GM18873 (cell line): ENCODE results near the gene AMELY.
"Not testable (repeated sequence)": the region's sequence is repeated elsewhere in the genome, so short reads cannot be mapped to it uniquely, and the experiment has no call there.

Experiments used
- ATAC-seq: cut with Tn5 transposase; IDR thresholded peaks from one replicate; pipeline ENCODE4 v1.9.1; 2021; ENCODE audit warnings: mild to moderate bottlenecking, moderate library complexity, moderate number of reproducible peaks; ENCODE audit not compliant: unreplicated experiment, low FRiP score

The AMELY gene, protein sequence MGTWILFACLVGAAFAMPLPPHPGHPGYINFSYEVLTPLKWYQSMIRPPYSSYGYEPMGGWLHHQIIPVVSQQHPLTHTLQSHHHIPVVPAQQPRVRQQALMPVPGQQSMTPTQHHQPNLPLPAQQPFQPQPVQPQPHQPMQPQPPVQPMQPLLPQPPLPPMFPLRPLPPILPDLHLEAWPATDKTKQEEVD

DNA sequence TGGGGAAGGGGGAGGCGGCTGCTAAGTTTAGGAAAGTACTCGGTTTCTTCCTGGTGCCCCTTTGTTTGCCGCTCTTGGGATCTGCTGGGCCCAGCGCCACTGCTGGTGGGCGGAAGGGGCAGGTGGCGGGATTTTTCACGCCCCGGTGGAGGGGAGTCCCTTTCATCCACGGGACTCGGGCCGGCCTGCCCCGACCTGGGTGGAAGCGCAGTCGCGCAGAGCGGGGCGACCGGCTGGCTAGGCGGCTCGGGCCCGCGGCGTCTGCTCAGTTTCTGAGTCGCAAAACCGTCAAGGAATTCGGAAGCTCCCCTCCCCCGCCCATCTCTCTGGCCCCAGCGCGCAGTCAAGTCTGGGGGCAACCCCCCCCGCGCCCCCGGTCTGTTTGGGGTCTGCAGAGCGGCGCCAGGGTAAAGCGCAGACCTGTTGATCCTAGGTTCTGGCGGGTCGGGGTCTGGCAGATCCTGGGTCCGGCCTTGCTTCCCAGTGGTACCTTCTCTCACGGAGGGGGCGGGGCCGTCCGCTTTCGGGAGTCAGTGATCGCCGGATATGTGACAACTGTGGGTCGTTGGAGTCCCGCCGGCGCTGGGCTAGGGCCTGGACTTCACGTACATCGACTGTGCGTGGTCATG is at the start of gene AMELY:
AMELY (minus strand) TSS at position 500 of the 629 bp plus-strand sequence. CDS start 39,144 bp downstream, outside the sequence.
- no peak for ATAC-seq

DNA sequence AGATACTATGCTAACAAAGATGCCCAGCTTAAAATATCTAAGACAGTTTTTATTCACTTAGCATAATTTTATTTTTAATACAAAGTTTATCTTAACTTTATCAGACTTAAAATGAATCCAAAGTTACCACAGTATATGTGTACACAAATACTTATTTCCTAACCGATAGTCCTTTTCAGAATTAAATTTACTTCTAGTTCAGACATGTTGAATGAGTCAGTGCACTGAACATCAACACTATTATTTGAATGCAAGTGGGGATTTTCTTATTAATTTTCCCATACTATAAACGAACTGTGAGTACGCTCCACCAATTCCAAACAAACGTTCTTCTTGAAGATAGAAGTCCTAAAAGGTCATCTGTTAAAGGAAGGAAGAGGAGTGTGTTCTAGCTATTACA is 38.4 kb upstream of the AMELY start:
- no peak for ATAC-seq

DNA sequence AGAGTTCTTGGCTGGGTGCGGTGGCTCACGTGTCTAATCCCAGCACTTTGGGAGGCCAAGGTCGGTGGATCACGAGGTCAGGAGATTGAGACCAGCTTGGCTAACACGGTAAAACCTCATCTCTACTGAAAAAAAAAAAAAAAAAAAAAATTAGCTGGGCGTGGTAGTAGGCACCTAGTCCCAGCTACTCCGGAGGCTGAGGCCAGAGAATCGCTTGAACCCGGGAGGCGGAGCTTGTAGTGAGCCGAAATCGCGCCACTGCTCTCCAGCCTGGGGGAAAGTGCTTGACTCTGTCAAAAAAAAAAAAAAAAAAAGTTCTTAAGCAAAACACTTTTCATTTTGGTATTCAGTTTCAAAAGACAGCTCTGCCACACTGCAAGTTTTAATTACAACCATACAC is 36.8 kb upstream of the AMELY start:
- no peak for ATAC-seq

DNA sequence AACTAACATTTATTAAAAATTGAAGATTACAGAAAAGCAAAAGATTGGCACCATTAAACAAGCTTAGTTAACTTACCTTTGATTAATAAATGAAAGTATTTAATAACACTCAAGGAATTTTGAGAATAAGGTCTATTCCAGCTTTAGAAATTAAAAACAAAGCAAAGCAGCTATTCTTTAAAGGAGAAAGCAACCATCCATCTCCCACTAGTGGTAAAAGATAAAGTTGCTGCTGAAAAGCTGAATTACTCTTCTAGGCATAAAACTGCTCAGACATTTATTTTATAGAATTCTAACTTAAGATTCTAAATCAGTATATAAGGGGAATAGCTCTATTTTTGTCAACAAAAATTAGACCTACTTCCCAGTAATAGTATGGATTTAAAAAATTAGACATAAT is 36.1 kb upstream of the AMELY start:
- ATAC-seq = no peak

DNA sequence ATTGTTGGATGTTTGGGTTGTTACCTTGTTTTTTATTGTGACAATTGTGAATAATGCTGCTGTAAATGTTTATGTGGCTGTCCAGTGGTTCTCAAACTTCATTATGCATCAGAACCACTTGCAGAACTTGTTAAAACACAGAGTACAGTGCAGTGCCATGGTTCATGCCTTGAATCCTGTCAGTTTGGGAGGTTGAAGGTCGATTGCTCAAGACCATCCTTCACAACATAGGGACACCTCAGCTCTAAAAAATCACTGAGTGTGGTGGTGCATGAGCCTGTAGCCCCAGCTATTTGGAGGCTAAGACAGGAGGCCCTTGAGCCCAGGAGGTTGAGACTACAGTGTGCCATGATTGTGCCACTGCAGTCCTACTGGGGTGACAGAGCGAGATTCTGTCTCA is 23.9 kb upstream of the AMELY start:
- ATAC-seq = no peak

DNA sequence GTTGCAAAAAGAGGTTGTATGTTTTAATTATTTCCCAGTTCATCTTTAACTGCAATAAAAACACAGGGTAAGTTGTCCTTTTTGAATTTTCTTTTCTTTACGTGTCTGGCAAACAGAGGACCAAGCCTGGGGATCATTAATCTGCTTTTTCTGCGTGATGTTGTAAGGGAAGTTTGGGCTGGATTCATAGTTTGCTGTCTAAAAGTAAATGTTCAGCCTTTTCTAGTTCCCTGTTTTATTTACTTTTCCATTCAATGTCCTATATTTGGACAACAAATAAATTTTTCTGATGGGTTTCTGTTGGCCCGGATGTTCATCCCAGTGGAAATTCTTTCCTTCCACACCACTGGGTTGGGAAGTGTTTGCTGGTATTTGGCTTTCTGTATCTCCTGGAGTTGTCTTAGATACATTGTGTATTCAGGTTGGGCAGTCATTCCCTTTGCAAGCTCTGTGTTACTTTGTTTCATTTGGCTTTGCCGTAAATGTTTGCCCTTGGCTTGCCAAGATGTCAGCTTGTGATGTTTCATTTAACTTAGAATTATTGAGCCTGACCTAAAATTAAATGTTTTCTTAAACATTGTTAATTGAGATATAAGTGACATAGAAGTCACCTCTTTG is 20.3 kb upstream of the AMELY start:
- no peak for ATAC-seq

DNA sequence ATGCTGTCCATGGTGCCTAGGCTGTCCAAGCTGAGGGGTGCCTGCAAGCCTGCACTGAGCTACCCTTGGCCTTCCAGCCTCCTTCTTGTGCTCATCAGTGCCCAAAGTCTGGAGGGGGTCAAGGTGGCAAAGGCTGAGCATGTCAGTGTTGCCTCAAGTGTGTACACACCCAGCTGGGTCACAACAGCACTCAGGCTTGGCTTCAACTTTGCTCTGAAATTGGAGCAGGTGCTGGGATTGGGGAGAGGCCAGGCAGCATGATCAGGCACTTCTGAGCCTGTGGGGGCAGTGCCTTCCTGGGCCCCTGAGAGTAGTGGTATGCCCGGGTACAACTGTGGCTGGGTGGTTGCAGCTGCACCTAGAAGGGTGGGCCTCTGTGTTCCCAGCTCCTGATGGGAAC is 17.7 kb upstream of the AMELY start:
- no peak for ATAC-seq

DNA sequence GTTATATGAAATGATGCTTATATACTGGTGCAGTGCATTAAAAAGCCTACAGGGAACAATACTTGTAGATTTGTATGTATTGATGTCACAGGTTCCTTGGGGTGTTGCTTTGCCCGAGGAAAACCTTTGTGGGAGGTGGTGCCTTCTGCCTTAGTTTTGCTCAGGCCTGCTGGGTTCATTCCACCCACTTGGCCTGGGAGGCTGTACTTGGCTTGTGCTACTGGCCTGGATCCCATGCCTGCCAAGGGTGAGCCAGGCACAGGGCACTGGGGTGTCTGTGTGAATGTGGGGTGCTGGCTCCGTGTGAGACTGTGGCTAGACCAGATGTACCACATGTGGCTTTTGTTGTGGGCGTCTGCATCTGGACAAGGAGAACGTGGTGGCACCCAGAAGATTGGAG is 16.7 kb upstream of the AMELY start:
- no peak for ATAC-seq

DNA sequence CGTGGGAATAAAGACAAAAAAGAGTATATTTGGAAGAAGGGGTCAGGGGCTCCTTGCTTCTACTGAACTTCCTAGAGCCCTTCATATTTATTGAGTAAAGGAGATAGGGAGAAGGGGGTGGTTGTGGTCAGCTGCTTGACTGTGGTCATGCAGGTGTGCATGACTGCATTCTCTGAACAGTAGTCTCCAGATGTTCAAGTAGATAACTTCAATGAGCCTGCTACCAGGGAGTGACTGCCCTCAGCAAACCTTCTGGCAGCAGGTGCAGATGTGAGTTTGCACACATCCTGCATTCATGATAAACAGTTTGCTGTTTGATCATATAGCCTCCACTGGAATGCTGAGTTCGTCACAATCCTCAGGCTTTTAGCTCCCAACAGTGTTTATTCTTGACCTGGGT is 9.5 kb upstream of the AMELY start:
- no peak for ATAC-seq

DNA sequence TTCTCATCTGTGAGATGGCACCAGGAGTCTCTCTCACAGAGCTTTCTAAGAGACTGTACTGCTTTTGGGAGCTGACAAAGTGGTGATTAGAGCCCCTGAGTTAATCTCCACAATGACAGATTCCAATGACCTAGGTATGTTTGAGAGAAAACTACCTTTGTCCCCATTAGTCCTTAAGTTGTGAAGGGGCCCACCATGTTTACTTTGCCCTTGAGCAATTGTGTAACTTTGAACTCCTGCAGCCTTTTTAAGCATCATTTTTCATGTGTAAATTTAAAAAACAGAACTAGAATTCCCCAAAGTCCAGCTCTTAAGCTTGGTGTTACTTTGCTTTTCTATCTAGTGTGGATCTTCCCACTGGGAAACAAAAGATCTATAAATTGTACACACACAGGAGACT is 1.8 kb upstream of the AMELY start:
- ATAC-seq = no peak

DNA sequence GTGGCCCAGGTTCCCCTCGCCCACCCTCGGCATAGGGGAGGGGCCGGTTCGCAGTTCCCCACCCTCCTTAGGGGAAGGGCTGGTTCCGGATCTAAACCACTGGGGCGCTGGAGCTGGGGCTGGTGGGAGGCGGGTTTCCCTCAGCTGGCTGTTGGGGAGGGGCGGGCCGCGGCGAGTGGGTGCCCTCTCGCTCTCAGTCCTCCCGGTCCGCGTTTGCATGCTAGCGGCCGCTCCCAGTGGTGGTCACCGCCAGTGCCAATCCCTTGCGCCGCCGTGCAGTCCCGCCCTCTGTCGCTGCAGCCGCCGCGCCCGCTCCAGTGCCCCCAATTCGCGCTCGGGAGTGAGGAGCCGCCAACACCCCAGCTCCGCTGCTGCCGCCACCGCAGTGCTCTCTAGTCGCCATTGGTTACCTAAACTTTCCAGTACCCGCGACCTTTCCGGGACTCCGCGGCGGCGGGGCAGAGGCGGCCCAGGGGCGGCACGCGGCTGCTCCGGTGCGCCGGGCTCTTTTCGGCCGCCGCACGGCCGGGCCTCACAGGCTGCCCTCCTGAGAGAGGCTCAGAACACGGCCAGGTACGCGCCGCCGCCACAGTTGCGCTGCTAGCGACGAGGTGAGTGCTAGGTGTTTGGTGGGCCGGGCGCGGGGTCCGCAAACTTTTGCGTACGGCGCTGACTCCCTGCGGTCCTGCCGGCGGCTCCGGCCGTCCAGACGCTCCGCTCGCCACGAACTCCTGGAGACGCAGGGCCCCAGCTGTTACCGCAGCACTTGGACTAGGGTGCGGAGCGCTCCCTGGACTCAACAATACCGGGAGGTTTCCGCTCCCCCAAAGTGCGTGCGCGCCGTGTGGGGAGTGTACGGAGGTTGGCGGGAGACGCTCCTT is 940 bp downstream of the AMELY start, which contains the start of gene TBL1Y:
TBL1Y (plus strand) TSS at position 326 of the 881 bp plus-strand sequence. CDS start 114,388 bp downstream, outside the sequence.
- ATAC-seq = no peak

DNA sequence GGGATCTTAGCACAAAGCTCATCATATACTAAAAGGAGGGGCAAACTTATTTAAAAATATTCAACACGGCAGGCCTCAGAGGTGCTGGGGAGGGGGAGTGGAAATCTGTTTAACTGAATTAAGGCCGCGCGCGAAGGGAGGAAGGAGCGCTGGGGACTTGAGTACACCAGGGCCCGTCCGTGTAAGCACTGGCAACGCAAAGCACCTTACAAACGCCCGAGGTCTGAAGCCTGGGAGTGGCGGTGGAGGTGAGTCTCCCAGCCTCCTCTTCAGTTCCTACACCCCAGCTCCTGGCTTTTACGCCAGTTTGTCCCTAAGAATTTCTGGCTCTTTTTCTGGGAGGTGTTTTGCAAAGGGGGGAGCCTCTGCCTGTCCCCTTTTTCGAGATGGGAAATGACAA is 1.7 kb downstream of the AMELY start:
- no peak for ATAC-seq

DNA sequence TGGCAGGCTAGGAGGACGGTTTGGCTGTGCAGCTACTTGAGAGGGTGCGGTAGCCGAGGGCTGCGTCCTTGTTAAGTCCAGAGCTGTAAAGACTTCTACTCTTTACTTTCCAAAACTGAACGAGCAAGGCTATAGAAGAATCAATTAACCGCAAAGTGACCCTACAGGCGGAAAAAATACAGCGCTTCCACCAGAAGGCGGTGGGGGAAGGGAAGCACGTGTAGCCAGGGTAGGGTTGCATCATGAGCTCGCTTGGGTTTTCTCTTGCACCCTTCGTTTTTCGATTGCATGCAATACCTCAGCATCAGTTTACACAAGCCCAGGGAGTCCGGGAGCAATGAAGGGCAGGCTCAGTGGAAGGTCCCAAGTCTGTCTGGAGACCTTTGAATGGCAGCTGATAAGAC is 2.4 kb downstream of the AMELY start:
- ATAC-seq = no peak

DNA sequence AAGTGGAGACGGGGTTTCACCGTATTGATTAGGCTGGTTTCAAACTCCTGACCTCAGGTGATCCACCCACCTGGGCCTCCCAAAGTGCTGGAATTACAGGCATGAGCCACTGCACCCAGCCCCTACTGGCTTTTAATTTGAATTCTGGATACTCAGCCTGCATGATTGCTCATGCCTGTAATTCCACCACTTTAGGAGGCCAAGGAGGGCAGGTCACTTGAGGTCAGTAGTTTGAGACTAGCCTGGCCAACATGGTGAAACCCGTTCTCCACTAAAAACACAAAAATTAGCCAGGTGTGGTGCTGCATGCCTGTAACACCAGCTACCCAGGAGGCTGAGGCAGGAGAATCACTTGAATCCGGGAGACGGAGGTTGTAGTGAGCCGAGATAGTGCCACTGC is 3.5 kb downstream of the AMELY start:
- not testable (repeated sequence) for ATAC-seq

DNA sequence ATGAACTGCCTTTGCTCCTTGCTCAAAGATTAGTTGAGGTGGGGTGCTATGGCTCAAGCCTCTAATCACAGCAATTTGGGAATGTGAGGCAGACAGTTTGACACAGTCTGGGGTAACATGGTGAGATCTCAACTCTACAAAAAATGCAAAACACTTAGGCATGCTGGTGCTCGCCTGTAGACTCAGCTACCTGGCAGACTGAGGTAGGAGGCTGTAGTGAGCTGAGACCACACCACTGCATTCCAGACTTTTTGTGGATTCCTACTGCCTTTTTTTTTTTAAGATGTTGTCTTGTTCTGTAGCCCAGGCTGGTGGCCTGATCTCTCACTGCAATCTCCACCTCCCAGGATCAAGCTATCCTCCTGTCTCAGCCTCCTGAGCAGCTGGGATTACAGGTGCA is 4.0 kb downstream of the AMELY start:
- no peak for ATAC-seq

DNA sequence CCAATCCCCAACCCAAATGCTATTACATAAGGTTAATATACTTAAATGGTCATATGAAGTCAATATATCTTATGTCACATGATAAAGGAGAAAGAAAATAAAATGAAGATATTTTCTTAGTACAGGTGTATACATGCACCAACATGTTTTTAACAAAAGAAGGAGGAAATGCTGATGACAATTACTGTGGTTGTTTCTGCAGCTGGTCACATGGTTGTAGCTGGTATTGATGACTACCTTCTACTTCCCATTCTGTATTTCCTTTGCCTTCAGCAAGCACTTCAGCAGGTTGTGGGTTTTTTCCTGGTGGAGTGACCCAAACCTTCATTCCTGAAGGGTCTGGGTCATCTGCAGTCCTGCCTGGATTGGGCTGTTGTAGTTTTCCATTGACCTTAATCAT is 9.4 kb downstream of the AMELY start:
- not testable (repeated sequence) for ATAC-seq

DNA sequence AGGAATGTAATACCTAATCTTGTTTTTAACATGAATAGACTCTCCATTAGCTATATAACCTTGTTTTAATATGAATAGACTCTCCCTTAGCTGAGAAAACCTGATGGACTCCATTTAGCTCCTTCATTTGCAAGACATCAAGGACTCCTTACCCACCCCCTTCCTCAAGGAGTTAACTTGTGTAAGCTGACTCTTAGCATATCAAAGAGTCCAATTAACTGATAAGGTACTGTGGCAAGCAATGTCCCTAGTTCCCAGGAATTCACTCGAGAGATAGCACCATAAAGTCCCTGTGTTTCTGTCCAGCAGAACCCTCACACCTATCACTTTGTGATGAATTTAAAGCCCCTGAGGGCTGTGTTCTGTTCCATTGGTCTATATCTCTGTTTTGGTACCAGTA is 16.3 kb downstream of the AMELY start:
- no peak for ATAC-seq

DNA sequence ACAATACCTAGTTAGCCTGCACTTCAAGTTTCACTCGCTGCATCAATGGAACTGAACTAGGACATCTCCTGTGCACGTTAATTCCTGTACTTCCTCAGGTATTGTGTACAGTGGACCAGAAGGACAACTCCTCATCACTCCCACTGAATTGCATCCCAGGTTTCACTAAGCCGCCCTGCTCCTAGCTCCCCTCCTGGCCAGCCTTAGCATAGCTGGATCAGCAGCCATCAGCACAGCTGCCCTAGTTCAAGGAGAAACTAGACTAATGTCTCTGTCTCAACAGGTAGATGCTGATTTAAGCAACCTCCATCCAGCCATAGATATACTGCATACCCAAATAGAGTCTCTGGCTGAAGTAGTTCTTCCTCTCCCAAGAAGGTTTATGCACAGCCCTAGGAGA is 17.1 kb downstream of the AMELY start:
- no peak for ATAC-seq

DNA sequence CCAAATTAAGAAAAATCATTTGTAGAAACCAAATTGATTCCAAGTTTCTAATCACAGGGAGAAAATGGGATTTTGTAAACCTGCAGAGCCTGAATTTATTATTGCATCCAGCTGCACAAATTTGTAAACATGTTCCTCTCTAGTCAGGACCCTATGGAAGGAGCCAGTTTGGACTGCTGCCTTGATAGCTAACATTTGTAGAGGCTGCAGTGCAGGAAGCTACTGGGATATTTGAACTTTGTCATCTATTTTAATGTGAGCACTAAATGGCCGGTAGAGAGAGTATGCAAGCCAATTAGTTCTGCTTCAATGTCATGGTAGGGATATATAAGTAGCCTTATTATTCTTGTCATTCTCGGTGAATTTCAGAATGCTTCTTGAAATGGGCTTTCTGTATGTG is 62.2 kb downstream of the AMELY start:
- no peak for ATAC-seq

DNA sequence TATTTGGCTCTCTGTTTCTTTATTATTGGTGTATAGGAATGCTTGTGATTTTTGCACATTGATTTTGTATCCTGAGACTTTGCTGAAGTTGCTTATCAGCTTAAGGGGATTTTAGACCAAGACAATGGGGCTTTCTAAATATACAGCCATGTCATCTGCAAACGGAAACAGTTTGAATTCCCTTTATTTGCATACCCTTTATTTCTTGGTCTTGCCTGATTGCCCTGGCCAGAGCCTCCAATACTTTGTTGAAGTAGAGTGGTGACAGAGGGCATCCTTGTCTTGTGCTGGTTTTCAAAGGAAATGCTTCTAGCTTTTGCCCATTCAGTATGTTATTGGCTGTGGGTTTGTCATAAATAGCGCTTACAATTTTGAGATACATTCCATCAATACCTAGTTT is 68.9 kb downstream of the AMELY start:
- not testable (repeated sequence) for ATAC-seq
